Panc1 (cell line): Measurements from ENCODE around the gene PARS2.

Experiments
- CTCF ChIP-seq: fragments of 450-650 bp; IDR thresholded peaks from 2 replicates; pipeline ENCODE4 v1.5.1; 2017; ENCODE audit warnings: mild to moderate bottlenecking
- POLR2AphosphoS5 ChIP-seq: IDR thresholded peaks from 2 replicates; pipeline ENCODE4 v1.6.1; 2012; ENCODE audit warnings: mild to moderate bottlenecking, low read depth, low read length, moderate library complexity
- SIN3A ChIP-seq: IDR thresholded peaks from 2 replicates; pipeline ENCODE4 v1.6.1; 2012; ENCODE audit warnings: low read depth, mild to moderate bottlenecking, low read length, moderate library complexity, borderline replicate concordance; ENCODE audit not compliant: insufficient read depth

GRCh38 chr1:54806931-54807611 lies 42.7 kb upstream of the PARS2 start:
- no peak for TF ChIP-seq CTCF
- no peak for TF ChIP-seq POLR2AphosphoS5
- TF ChIP-seq SIN3A, result no peak
